Measurements from ENCODE around the gene TMEM120B.

Gene TMEM120B

GRCh38 chr12:121770813-121771625, 58.5 kb downstream of the TMEM120B start:
- DNase-seq (ENCODE audit: low read depth in 2 of 2), result no peak
- no peak for TF ChIP-seq CTCF (IDR thresholded peaks at IDR 0.05; ENCODE audit: low read depth, low read length)
- H3K4me3 ChIP-seq (replicated peaks in 1 of 2; ENCODE audit: low read depth in 2 of 2, low read length in 2 of 2), result no peak overlapping the region

GRCh38 chr12:121773011-121773777, 60.6 kb downstream of the TMEM120B start:
- H3K4me3 ChIP-seq (replicated peaks in 1 of 2; ENCODE audit: low read depth in 2 of 2, low read length in 2 of 2), result no peak overlapping the region
- peak; percentile 71 to 73 for DNase-seq (ENCODE audit: low read depth in 2 of 2)
- peak; percentile 83 for TF ChIP-seq CTCF (IDR thresholded peaks at IDR 0.05; ENCODE audit: low read depth, low read length)

- DNase-seq (ENCODE audit: low read depth in 2 of 2), result no peak
- H3K4me3 ChIP-seq (replicated peaks in 1 of 2; ENCODE audit: low read depth in 2 of 2, low read length in 2 of 2), result no peak overlapping the region
- TF ChIP-seq CTCF (IDR thresholded peaks at IDR 0.05; ENCODE audit: low read depth, low read length), result no peak
Observed at GRCh38 chr12:121774968-121775474, 62.5 kb downstream of the TMEM120B start.

GRCh38 chr12:121775501-121775900, 62.9 kb downstream of the TMEM120B start:
- TF ChIP-seq CTCF (IDR thresholded peaks at IDR 0.05; ENCODE audit: low read depth, low read length), result no peak
- no peak for DNase-seq (ENCODE audit: low read depth in 2 of 2)
- H3K4me3 ChIP-seq (replicated peaks in 1 of 2; ENCODE audit: low read depth in 2 of 2, low read length in 2 of 2), result no peak overlapping the region

GRCh38 chr12:121776190-121777098, 63.9 kb downstream of the TMEM120B start:
- H3K4me3 ChIP-seq (replicated peaks in 1 of 2; ENCODE audit: low read depth in 2 of 2, low read length in 2 of 2), result no peak overlapping the region
- peak; percentile 71 for DNase-seq (ENCODE audit: low read depth in 2 of 2)
- TF ChIP-seq CTCF (IDR thresholded peaks at IDR 0.05; ENCODE audit: low read depth, low read length), result peak; percentile 88
